HEK293 (cell line): ENCODE measurements around the gene MYH7B.

ENCODE experiments used
- GFI1B ChIP-seq: fragments of 450-650 bp; formaldehyde crosslinking; IDR thresholded peaks from 2 replicates; pipeline ENCODE4 v1.5.1; 2016; ENCODE audit warnings: missing biosample characterization, missing genetic modification characterization
- GLI2 ChIP-seq: fragments of 450-650 bp; formaldehyde crosslinking; IDR thresholded peaks from 2 replicates; pipeline ENCODE4; 2017; ENCODE audit warnings: missing biosample characterization, missing genetic modification characterization, low read depth, borderline replicate concordance
- KLF7 ChIP-seq: fragments of 450-650 bp; formaldehyde crosslinking; IDR thresholded peaks from 2 replicates; pipeline ENCODE4 v1.5.1; 2016; ENCODE audit warnings: missing biosample characterization, missing genetic modification characterization, borderline replicate concordance
- MZF1 ChIP-seq: fragments of 450-650 bp; formaldehyde crosslinking; IDR thresholded peaks from 2 replicates; pipeline ENCODE4 v1.5.1; 2017; ENCODE audit warnings: missing biosample characterization, missing genetic modification characterization, borderline replicate concordance
- ZBTB17 ChIP-seq: fragments of 450-650 bp; formaldehyde crosslinking; IDR thresholded peaks from 2 replicates; pipeline ENCODE4 v1.5.1; 2016; ENCODE audit warnings: missing biosample characterization, missing genetic modification characterization
- ZNF2 ChIP-seq: fragments of 450-650 bp; formaldehyde crosslinking; IDR thresholded peaks from 2 replicates; pipeline ENCODE4 v1.5.1; 2016; ENCODE audit warnings: missing biosample characterization, missing genetic modification characterization
- ZNF416 ChIP-seq: fragments of 450-650 bp; formaldehyde crosslinking; IDR thresholded peaks from 2 replicates; pipeline ENCODE4 v1.5.1; 2016; ENCODE audit warnings: missing biosample characterization, missing genetic modification characterization
- ZNF555 ChIP-seq: fragments of 450-650 bp; formaldehyde crosslinking; conservative IDR thresholded peaks from 2 replicates; pipeline ENCODE4 v1.5.1; 2017; ENCODE audit warnings: missing biosample characterization, mild to moderate bottlenecking, missing genetic modification characterization, inconsistent platforms
- ZNF791 ChIP-seq: fragments of 450-650 bp; formaldehyde crosslinking; IDR thresholded peaks from 2 replicates; pipeline ENCODE4 v1.5.1; 2016; ENCODE audit warnings: missing biosample characterization, missing genetic modification characterization
- ZSCAN23 ChIP-seq: fragments of 450-650 bp; formaldehyde crosslinking; IDR thresholded peaks from 2 replicates; pipeline ENCODE4 v1.5.1; 2016; ENCODE audit warnings: missing biosample characterization, missing genetic modification characterization
- TF ChIP-seq, protein P1 (sequence below): fragments of 450-650 bp; formaldehyde crosslinking; IDR thresholded peaks from 2 replicates; pipeline ENCODE4 v1.5.1; 2016; ENCODE audit warnings: missing biosample characterization, missing genetic modification characterization
- TF ChIP-seq, protein P2 (sequence below): IDR thresholded peaks from 2 replicates; pipeline ENCODE4 v1.6.1; 2011; ENCODE audit warnings: mild to moderate bottlenecking, low read depth, low read length, borderline replicate concordance
- TF ChIP-seq, protein P3 (sequence below): fragments of 450-650 bp; formaldehyde crosslinking; IDR thresholded peaks from 2 replicates; pipeline ENCODE4 v1.5.1; 2016; ENCODE audit warnings: missing biosample characterization, missing genetic modification characterization

DNA sequence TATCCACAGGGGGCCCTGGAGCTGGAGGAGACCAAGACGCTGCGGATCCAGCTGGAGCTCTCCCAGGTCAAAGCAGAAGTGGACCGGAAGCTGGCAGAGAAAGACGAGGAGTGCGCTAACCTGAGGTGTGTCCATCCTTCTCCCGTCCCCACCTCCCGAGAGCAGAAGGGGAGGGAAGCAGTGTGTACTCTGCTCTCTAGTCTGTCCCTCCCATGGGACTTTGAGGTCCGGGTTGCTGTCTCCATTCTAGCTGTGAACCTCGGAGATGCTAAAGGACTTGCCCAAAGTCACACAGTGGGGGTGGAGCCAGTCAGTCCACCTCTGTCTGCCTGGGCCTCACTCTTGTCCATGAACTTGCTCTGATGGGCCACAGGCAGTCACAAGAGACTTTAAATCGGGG is 44.1 kb downstream of the MYH7B start:
- TF ChIP-seq GFI1B: no peak
- TF ChIP-seq, protein P1, sequence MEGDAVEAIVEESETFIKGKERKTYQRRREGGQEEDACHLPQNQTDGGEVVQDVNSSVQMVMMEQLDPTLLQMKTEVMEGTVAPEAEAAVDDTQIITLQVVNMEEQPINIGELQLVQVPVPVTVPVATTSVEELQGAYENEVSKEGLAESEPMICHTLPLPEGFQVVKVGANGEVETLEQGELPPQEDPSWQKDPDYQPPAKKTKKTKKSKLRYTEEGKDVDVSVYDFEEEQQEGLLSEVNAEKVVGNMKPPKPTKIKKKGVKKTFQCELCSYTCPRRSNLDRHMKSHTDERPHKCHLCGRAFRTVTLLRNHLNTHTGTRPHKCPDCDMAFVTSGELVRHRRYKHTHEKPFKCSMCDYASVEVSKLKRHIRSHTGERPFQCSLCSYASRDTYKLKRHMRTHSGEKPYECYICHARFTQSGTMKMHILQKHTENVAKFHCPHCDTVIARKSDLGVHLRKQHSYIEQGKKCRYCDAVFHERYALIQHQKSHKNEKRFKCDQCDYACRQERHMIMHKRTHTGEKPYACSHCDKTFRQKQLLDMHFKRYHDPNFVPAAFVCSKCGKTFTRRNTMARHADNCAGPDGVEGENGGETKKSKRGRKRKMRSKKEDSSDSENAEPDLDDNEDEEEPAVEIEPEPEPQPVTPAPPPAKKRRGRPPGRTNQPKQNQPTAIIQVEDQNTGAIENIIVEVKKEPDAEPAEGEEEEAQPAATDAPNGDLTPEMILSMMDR (tag by site-specific recombination): no peak
- TF ChIP-seq GLI2 (tag by site-specific recombination): no peak
- no peak for TF ChIP-seq ZNF791 (tag by site-specific recombination)
- no peak for TF ChIP-seq KLF7 (tag by site-specific recombination)
- TF ChIP-seq ZNF416 (tag by site-specific recombination): no peak
- TF ChIP-seq ZNF2: no peak
- TF ChIP-seq ZBTB17 (tag by site-specific recombination): no peak
- TF ChIP-seq ZSCAN23 (tag by site-specific recombination): no peak
- TF ChIP-seq ZNF555 (tag by site-specific recombination): no peak
- TF ChIP-seq MZF1 (tag by site-specific recombination): no peak
- TF ChIP-seq, protein P2, sequence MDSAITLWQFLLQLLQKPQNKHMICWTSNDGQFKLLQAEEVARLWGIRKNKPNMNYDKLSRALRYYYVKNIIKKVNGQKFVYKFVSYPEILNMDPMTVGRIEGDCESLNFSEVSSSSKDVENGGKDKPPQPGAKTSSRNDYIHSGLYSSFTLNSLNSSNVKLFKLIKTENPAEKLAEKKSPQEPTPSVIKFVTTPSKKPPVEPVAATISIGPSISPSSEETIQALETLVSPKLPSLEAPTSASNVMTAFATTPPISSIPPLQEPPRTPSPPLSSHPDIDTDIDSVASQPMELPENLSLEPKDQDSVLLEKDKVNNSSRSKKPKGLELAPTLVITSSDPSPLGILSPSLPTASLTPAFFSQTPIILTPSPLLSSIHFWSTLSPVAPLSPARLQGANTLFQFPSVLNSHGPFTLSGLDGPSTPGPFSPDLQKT: no peak
- TF ChIP-seq, protein P3, sequence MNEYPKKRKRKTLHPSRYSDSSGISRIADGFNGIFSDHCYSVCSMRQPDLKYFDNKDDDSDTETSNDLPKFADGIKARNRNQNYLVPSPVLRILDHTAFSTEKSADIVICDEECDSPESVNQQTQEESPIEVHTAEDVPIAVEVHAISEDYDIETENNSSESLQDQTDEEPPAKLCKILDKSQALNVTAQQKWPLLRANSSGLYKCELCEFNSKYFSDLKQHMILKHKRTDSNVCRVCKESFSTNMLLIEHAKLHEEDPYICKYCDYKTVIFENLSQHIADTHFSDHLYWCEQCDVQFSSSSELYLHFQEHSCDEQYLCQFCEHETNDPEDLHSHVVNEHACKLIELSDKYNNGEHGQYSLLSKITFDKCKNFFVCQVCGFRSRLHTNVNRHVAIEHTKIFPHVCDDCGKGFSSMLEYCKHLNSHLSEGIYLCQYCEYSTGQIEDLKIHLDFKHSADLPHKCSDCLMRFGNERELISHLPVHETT (tag by site-specific recombination): no peak
